ENCODE data around the gene BLVRB. TPM values are rescaled to one million over a fixed set of nuclear protein-coding genes. Genes with fewer than 3 reads are reported as not detected.

BLVRB gene
- total RNA-seq, 1 experiment from 2014 or later = 113 TPM

GRCh38 chr19:40513345-40513678 lies 47.8 kb upstream of the BLVRB start:
- Histone ChIP-seq H3K9me3 (ENCODE audit: control insufficient read depth in 1 of 2, insufficient read depth in 1 of 2, low read depth in 1 of 2, low read length in 2 of 2) (no peaks in the 10 kb centered on the region), H3K4me1 (ENCODE audit: control insufficient read depth in 1 of 2, insufficient read depth in 2 of 2, low read length in 2 of 2) (no peaks in the 10 kb centered on the region), H3K9me2 (ENCODE audit: insufficient read depth) (no peaks in the 10 kb centered on the region), H3K9ac (ENCODE audit: low read length) (no peak overlapping the region), H3K79me2 (ENCODE audit: insufficient read depth, low read length) (no peaks in the 10 kb centered on the region), H3K27ac (ENCODE audit: low read depth, low read length) (no peak overlapping the region), H2AFZ (ENCODE audit: low read depth, low read length, poor library complexity, severe bottlenecking) (no peak overlapping the region), H3K27me3 (ENCODE audit: insufficient read depth, low read length) (no peaks in the 10 kb centered on the region), H3K4me3 (replicated peaks in 1 of 2; ENCODE audit: low read depth in 1 of 2, low read length in 2 of 2) (no peak overlapping the region), H3K4me2 (ENCODE audit: low read length) (no peak overlapping the region), H3K36me3 (ENCODE audit: control insufficient read depth in 1 of 2, insufficient read depth in 2 of 2, low read length in 2 of 2) (no peaks in the 10 kb centered on the region), H4K20me1 (ENCODE audit: insufficient read depth) (no peaks in the 10 kb centered on the region)
- no peak for TF ChIP-seq EZH2 (IDR thresholded peaks at IDR 0.05)
- TF ChIP-seq CBX3 (IDR thresholded peaks at IDR 0.05; ENCODE audit: low read depth) = no peak
- no peak for TF ChIP-seq ELF1 (IDR thresholded peaks at IDR 0.05; ENCODE audit: borderline replicate concordance, low read depth)
- no peak for TF ChIP-seq JUND (IDR thresholded peaks at IDR 0.05)
- TF ChIP-seq, protein P1, sequence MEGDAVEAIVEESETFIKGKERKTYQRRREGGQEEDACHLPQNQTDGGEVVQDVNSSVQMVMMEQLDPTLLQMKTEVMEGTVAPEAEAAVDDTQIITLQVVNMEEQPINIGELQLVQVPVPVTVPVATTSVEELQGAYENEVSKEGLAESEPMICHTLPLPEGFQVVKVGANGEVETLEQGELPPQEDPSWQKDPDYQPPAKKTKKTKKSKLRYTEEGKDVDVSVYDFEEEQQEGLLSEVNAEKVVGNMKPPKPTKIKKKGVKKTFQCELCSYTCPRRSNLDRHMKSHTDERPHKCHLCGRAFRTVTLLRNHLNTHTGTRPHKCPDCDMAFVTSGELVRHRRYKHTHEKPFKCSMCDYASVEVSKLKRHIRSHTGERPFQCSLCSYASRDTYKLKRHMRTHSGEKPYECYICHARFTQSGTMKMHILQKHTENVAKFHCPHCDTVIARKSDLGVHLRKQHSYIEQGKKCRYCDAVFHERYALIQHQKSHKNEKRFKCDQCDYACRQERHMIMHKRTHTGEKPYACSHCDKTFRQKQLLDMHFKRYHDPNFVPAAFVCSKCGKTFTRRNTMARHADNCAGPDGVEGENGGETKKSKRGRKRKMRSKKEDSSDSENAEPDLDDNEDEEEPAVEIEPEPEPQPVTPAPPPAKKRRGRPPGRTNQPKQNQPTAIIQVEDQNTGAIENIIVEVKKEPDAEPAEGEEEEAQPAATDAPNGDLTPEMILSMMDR (IDR thresholded peaks at IDR 0.05 in 2 of 3, conservative IDR thresholded peaks at IDR 0.05 in 1 of 3; ENCODE audit: borderline replicate concordance in 1 of 3, insufficient read depth in 1 of 3, low read depth in 2 of 3, low read length in 2 of 3) = no peak
- no peak for TF ChIP-seq POLR2AphosphoS5 (IDR thresholded peaks at IDR 0.05; ENCODE audit: low read depth, low read length)
- TF ChIP-seq ZFX (IDR thresholded peaks at IDR 0.05) = no peak
- no TSS peak for BruUV-seq (replicated peaks)
- ChIA-PET RAD21 (ENCODE audit: low non-redundant PET in 1 of 2, low total read pairs in 2 of 2, uncharacterized antibody in 2 of 2, unreplicated experiment in 2 of 2) (no interaction called here), POLR2A (no interaction called here), CTCF (interaction anchor here (0.8 kb wide), 1 partner anchor 10 kb away, joined by 3 read pairs; no protein-coding TSS in a partner anchor)
- intact Hi-C loops (cut with micrococcal nuclease) = no loop called here
- DNase-seq (ENCODE audit: low read depth, low spot score) (no peak), ATAC-seq (no peak)

- intact Hi-C loops (cut with micrococcal nuclease) = no loop called here
- H3K9me3 ChIP-seq (ENCODE audit: control insufficient read depth in 1 of 2, insufficient read depth in 1 of 2, low read depth in 1 of 2, low read length in 2 of 2) = no peaks in the 10 kb centered on the region
- H3K4me2 ChIP-seq (ENCODE audit: low read length) = no peak overlapping the region
- no TSS peak for BruUV-seq (replicated peaks)
- no peaks in the 10 kb centered on the region for H3K79me2 ChIP-seq (ENCODE audit: insufficient read depth, low read length)
- no peak for TF ChIP-seq SP1 (IDR thresholded peaks at IDR 0.05; ENCODE audit: low read depth)
- no peak for TF ChIP-seq ELF1 (IDR thresholded peaks at IDR 0.05; ENCODE audit: borderline replicate concordance, low read depth)
- no peak for TF ChIP-seq TCF7L2 (IDR thresholded peaks at IDR 0.05; ENCODE audit: borderline replicate concordance, extremely low read depth, insufficient read depth, insufficient read length)
- no peak for TF ChIP-seq REST (IDR thresholded peaks at IDR 0.05; ENCODE audit: low read depth)
- no peak for TF ChIP-seq RAD21 (IDR thresholded peaks at IDR 0.05; ENCODE audit: low read depth)
- no peaks in the 10 kb centered on the region for H3K9me2 ChIP-seq (ENCODE audit: insufficient read depth)
- ATAC-seq = no peak
- CTCF ChIA-PET = interaction anchor here (0.8 kb wide), 1 partner anchor 11 kb away, joined by 3 read pairs; no protein-coding TSS in a partner anchor
- H2AFZ ChIP-seq (ENCODE audit: low read depth, low read length, poor library complexity, severe bottlenecking) = no peak overlapping the region
- DNase-seq (ENCODE audit: low read depth, low spot score) = no peak
- POLR2A ChIA-PET = no interaction called here
- RAD21 ChIA-PET (ENCODE audit: low non-redundant PET in 1 of 2, low total read pairs in 2 of 2, uncharacterized antibody in 2 of 2, unreplicated experiment in 2 of 2) = no interaction called here
- H3K4me3 ChIP-seq (replicated peaks in 1 of 2; ENCODE audit: low read depth in 1 of 2, low read length in 2 of 2) = no peak overlapping the region
- H3K27ac ChIP-seq (ENCODE audit: low read depth, low read length) = no peak overlapping the region
- no peaks in the 10 kb centered on the region for H3K27me3 ChIP-seq (ENCODE audit: insufficient read depth, low read length)
- H3K36me3 ChIP-seq (ENCODE audit: control insufficient read depth in 1 of 2, insufficient read depth in 2 of 2, low read length in 2 of 2) = no peaks in the 10 kb centered on the region
- no peak overlapping the region for H3K9ac ChIP-seq (ENCODE audit: low read length)
- no peaks in the 10 kb centered on the region for H3K4me1 ChIP-seq (ENCODE audit: control insufficient read depth in 1 of 2, insufficient read depth in 2 of 2, low read length in 2 of 2)
- H4K20me1 ChIP-seq (ENCODE audit: insufficient read depth) = no peaks in the 10 kb centered on the region
Measured at GRCh38 chr19:40512473-40513344, 47.2 kb upstream of the BLVRB start.
